GM19240 (cell line): Measurements from ENCODE around the gene ABHD12.
"Not testable (repeated sequence)": the region's sequence is repeated elsewhere in the genome, so short reads cannot be mapped to it uniquely, and the experiment has no call there.

Experiments used
- DNase-seq: peaks from one replicate; pipeline ENCODE4 v3.0.0; 2011; ENCODE audit warnings: low spot score; ENCODE audit not compliant: insufficient read length

The ABHD12 gene

GRCh38 chr20:25390538-25391528 lies at the start of gene ABHD12:
Gene ABHD12, minus strand, starts transcription at chr20:25390835. Its CDS starts 132 bp downstream, at chr20:25390703.
- peak; percentile 73 for DNase-seq

DNA sequence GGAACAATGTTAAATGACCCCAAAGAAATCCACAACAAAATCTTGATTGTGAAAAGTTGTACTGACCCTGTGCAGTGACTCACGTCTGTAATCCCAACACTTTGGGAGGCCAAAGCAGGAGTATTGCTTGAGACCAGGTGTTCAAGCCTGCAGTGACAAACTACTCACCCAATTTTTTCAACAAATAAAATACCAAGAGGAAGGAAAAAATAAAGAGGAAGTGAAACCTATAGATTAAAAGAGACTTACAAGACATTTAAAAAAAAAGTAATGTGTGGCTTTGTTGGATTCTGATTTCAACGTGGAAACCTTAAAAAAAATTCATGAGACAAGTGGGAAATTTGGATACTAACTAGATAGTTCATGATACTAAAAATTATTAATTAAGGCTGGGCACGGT lies 48.7 kb upstream of the ABHD12 start:
- DNase-seq = no peak

DNA sequence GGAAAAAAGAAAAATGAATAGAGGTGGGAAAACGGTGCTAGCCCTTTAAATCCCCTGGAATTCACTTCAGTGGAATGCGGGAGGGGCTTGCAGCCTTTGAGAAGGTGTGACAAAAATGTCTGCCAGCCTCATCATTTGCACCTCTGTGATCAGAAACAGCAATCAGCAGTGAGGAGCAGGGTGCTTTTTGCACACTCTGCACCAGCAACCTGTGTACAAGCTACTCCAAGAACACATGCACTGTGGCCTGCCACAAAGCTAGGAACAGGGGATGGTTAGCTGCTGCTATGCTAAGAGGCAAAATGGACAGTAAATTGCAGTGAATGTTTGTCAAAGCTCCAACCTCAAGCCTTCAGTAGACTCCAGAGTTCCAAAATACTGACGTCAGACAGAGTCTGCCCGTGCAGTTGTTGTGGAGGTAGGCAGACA lies 46.5 kb upstream of the ABHD12 start:
- DNase-seq = no peak

GRCh38 chr20:25424536-25424935 lies 33.9 kb upstream of the ABHD12 start:
- DNase-seq = no peak

- no peak for DNase-seq
Measured at GRCh38 chr20:25422032-25422431, 31.4 kb upstream of the ABHD12 start.

DNA sequence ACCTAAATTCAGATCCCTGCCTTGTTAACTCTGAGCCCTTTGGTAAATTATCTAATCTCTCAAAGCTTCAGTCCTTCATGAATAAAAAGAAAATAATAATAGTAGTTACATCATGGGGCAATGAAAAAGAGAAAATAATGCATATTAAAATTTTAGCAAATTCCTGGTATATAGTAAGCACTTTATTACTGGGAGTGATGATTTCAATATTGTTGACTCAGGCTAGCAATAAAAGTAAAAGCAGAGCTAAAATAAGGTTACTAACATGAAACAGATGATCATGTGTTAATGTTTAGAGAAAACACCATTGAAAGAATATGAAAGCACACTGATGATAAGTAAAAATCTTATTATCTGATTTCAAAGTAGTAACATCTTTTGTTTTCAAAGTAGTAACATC lies 30.5 kb upstream of the ABHD12 start:
- no peak for DNase-seq

GRCh38 chr20:25418776-25419175 lies 28.1 kb upstream of the ABHD12 start:
- no peak for DNase-seq

DNA sequence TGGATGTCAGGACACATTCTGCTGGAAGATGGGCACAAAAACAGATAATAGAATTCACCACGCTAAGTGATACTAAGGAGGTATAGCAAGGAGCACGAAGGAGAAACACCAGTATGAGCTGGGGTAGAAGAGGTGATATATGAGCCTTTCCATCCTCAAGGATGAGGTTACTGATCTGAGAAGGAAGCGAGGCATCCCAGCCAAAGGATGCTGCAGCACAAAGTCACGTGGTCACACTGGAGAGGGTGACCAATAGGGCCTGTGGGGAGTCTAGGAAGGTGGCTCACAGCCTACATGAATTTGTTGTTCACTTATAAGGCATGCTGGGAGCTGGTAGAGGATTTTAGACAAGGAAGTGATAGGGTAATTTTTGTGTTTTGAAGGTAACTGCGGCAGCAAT lies 18.3 kb upstream of the ABHD12 start:
- DNase-seq = no peak

GRCh38 chr20:25408170-25408547 lies 17.5 kb upstream of the ABHD12 start:
- no peak for DNase-seq

- peak; percentile 76 for DNase-seq
Measured at GRCh38 chr20:25407311-25408169, 16.9 kb upstream of the ABHD12 start, which contains the start of gene GINS1. Gene GINS1, plus strand, starts transcription at chr20:25407673. Its CDS starts 148 bp downstream, at chr20:25407821.

- no peak for DNase-seq
Measured at GRCh38 chr20:25402583-25402982, 11.9 kb upstream of the ABHD12 start.

GRCh38 chr20:25400291-25400732 lies 9.7 kb upstream of the ABHD12 start:
- DNase-seq = not testable (repeated sequence)

GRCh38 chr20:25399037-25399430 lies 8.4 kb upstream of the ABHD12 start:
- DNase-seq = no peak

DNA sequence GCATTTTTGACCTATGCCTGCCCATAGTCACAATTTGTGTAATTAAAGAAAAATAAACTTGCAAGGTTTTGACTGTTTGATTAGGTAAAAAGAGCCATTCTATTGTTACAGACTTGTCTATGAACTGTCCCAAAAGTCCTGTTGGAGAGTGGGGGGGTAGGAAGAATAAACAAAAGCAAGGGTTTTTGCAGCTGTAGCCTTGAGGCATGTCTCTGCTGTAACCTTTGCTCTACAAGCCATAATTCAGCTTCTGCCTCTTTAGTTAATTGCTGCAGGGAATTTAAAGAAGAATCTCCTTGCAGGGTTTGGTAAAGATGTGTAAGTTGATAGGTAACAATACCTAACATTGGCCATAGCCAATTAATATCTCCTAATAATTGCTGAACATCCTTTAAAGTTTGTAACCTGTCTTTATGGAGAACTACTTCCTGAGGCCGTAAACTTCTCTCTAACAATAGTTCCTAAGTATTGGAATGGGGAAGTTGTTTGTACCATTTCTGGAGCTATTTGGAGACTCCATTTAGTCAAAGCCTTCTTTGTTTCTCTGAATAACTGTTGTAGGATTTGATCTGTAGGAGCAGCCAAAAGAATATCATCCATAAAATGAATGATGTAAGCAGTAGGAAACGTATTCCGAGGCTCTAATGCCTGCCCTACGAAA lies 7.9 kb upstream of the ABHD12 start:
- no peak for DNase-seq

GRCh38 chr20:25397821-25398220 lies 7.2 kb upstream of the ABHD12 start:
- no peak for DNase-seq

DNA sequence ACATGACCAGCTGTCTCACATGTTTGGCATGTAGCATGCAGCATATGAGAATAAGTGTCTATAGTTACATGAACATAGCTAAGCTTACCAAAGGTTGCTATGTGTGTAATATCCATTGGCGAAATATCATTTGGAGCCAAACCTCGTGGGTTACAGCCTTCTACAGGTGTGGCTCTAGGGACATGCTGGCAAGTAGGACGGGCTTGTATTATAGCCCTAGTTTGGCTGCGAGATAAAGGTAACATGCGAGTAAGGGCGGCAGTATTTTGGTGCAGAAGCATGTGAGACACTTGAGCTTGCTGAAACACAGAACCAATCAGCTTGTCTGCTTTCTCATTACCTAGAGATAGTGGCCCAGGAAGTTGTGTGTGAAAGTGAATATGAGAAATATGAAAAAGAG lies 6.5 kb upstream of the ABHD12 start:
- DNase-seq = no peak

DNA sequence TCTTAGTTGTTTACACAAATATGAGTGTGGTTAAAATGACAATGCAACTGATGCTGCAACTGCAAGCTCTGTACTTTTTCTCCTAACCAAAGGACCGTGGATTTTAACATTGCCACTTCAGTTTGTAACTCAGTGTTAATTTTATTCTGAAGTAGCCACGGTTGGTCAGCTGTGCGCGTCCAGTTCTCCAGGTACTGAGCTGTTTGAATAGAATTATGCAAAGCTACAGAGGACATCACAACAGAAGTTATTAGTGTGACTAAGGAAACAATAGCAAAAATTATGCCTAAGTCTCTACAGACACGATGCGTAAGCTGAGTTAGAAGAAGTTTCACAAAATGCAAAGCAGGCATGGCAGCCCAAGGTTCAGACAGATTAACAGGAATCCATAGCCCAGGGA lies 4.4 kb upstream of the ABHD12 start:
- DNase-seq = no peak

GRCh38 chr20:25394276-25394675 lies 3.6 kb upstream of the ABHD12 start:
- DNase-seq = no peak

- DNase-seq = peak; percentile 26
Measured at GRCh38 chr20:25389858-25390537, 637 bp downstream of the ABHD12 start.

DNA sequence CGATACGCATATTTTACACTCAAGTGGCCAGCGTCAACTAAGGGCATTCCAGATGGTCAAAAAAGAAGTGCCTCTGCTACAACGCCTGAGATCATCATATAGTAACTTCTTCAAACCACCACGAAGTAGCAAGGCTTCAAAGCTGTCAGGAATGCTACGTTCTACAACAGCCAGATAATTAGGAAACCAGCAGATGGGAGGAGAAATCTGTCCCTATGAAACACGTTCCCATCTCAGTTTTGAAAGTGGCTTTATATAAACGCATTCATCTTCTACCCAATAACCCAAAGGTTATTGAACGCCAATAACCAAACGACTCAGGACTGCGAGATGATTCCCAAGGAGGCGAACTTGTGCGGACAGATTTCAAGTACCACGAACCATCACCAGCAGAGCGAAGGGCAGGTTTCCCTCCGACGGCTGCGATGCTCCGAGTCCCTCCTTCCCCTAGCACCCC lies 1.2 kb downstream of the ABHD12 start:
- DNase-seq = no peak
